T-helper 2 cell treated with Interferon-gamma antibody and Interleukin-4, amounts not matched to agents 5 μg/mL and 100 μg/mL, for 36 hours (primary cell): ENCODE measurements around the gene SHISA4.
"Not testable (repeated sequence)": the region's sequence is repeated elsewhere in the genome, so short reads cannot be mapped to it uniquely, and the experiment has no call there.

Source experiments
- DNase-seq: peaks from one replicate; pipeline ENCODE4 v3.0.0; 2021; ENCODE audit warnings: low spot score
- H3K27ac Mint-ChIP-seq: one replicate; pipeline ENCODE4 v1.8.0; 2021; ENCODE audit warnings: mild to moderate bottlenecking, mixed read lengths
- H3K27me3 Mint-ChIP-seq: one replicate; pipeline ENCODE4 v1.8.0; 2021; ENCODE audit warnings: low read depth, mixed read lengths
- H3K36me3 Mint-ChIP-seq: one replicate; pipeline ENCODE4 v1.8.0; 2021; ENCODE audit warnings: low read depth, mixed read lengths
- H3K4me1 Mint-ChIP-seq: one replicate; pipeline ENCODE4 v1.8.0; 2021; ENCODE audit warnings: low read depth, mixed read lengths
- H3K4me3 Mint-ChIP-seq: one replicate; pipeline ENCODE4 v1.8.0; 2022; ENCODE audit warnings: mild to moderate bottlenecking, moderate library complexity, mixed read lengths
- H3K9me3 Mint-ChIP-seq: one replicate; pipeline ENCODE4 v1.8.0; 2021; ENCODE audit warnings: mixed read lengths

The SHISA4 gene

DNA sequence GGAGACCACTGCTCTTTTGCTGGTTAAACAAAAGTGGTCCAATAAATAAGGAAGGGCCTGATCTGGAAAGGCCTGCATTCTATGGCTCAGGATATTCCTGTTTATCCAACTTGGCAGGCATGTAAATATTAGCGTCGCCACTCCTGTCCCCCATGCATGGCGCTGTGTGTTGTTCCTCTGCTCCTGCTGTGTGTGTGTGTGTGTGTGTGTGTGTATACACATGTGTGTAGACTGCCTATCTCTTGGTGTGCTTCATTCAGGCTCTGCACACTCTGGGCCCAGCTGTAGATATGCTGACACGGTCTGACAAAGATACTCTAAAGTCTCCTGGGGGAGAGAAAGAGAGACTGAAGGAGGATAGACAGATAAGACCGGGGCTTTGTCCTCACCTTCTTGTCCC is 50.9 kb downstream of the SHISA4 start:
- Mint-ChIP-seq H3K36me3 (no peaks in the 10 kb centered on the region), H3K27ac (no peak overlapping the region), H3K4me1 (no peaks in the 10 kb centered on the region)

DNA sequence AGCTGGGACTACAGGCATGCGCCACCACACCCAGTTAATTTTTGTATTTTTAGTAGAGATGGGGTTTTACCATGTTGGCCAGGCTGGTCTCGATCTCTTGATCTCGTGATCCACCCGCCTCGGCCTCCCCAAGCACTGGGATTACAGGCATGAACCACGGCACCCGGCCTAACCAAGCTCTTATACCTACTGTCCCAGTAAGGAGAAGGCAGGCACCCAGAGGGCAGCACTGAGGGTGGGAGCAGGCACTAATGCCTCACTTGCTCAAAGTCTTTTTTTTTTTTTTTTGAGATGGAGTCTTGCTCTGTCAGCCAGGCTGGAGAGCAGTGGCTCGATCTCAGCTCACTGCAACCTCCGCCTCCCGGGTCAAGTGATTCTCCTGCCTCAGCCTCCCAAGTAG is 51.6 kb downstream of the SHISA4 start:
- H3K4me1 Mint-ChIP-seq, H3K4me3 Mint-ChIP-seq, H3K27ac Mint-ChIP-seq, H3K36me3 Mint-ChIP-seq, DNase-seq, H3K9me3 Mint-ChIP-seq: not testable (repeated sequence)
- peaks cover 31% of the 10 kb centered on the region for H3K27me3 Mint-ChIP-seq

More for the DNA sequence above, 50.9 kb downstream of the SHISA4 start:
- H3K4me3 Mint-ChIP-seq = no peak overlapping the region
- no peaks in the 10 kb centered on the region for H3K9me3 Mint-ChIP-seq
- peaks cover 30% of the 10 kb centered on the region for H3K27me3 Mint-ChIP-seq
- no peak for DNase-seq

DNA sequence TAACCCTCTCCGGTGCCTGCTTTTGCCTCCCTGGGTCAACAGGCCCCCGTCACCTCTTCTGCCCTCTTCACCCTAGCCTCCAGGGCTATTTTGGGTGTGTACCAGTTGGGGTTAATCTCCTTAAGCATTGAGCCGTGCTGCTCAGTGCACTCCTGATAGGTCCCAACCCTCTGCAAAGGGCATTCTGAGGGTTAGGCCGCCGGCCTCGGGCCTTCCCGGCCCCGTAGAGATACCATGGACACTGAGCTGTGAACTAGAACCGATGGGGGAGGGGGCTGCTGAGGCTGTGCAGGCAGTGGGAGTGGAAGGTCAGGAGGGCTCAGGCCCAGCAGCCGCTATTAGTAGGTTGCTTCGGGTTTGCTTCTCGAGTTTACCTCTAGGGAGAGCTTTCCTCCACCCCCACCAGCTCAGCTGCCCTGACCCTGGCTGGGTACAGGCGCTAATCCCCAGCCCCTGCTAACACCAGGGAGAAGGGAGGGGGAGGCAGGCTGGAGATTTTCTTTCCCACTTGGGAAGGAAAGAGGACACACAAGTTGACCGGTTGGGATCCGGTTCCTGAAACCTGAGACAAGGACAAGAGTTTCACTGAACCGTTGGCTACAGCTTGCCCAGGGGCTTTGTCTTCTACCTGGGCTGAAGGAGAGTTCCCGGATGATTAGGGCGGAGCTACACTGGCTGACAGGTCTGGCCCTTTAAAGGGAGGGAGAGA is 52.9 kb downstream of the SHISA4 start:
- no peak for DNase-seq
- peaks cover 6% of the 10 kb centered on the region for H3K4me1 Mint-ChIP-seq
- H3K27ac Mint-ChIP-seq = no peak overlapping the region
- no peaks in the 10 kb centered on the region for H3K9me3 Mint-ChIP-seq
- peaks cover 38% of the 10 kb centered on the region for H3K27me3 Mint-ChIP-seq
- no peak overlapping the region for H3K4me3 Mint-ChIP-seq
- H3K36me3 Mint-ChIP-seq = no peaks in the 10 kb centered on the region

DNA sequence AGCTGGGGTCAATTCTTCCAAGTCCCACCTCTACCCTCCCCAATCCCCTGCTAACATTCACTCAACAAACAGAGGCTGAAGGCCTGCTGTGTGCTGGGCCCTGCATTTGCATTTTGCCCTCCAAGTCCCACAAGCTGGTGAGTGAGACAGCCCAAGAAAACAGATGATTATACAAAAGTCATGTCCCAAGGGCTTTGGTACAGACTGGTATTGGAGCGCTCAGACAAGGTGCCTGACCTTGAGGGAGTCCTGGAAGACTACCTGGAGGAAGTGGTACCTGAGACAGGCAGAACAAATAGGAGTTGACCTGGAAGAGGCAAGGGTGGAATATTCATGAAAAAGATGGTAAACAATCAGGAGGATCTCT is 53.4 kb downstream of the SHISA4 start:
- no peak for DNase-seq
- H3K27me3 Mint-ChIP-seq = peaks cover 44% of the 10 kb centered on the region
- H3K9me3 Mint-ChIP-seq = no peaks in the 10 kb centered on the region
- no peaks in the 10 kb centered on the region for H3K36me3 Mint-ChIP-seq
- no peak overlapping the region for H3K4me3 Mint-ChIP-seq
- peaks cover 7% of the 10 kb centered on the region for H3K4me1 Mint-ChIP-seq
- no peak overlapping the region for H3K27ac Mint-ChIP-seq
